ENCODE data around the gene MPPED2.

DNA sequence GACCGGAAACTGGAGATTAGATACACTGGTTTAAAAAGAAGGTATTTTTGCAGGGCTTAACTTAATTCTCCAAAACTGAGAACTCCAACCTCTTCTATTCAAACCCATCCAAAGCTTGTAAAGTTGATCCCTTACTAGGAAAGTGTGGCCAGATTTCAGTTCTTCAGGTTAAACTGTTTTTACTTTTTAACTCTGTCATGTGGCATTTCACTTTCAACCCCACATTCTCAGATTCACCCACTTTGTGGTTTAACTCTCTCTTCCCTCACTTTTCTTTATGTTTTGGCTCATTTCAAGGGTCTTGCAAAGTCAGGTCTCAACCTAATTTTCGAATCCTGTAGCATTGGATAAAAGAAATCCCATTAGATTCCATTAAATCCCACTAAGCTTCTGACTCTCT lies 75.4 kb downstream of the MPPED2 start:
- TF ChIP-seq FOXM1 (IDR thresholded peaks at IDR 0.05; ENCODE audit: borderline replicate concordance): no peak
- no peak for TF ChIP-seq LEF1 (IDR thresholded peaks at IDR 0.05; ENCODE audit: borderline replicate concordance)
- TF ChIP-seq BHLHE40 (IDR thresholded peaks at IDR 0.05; ENCODE audit: borderline replicate concordance): no peak
